SJSA1 (cell line): ENCODE measurements around the gene PYM1. TPM values are rescaled to one million over a fixed set of nuclear protein-coding genes. Genes with fewer than 3 reads are reported as not detected.
"Not testable (repeated sequence)": the region's sequence is repeated elsewhere in the genome, so short reads cannot be mapped to it uniquely, and the experiment has no call there.

ENCODE experiments used
- DNase-seq, 2 experiments: peaks; one replicate each; pipeline ENCODE4 v3.0.0-alpha.2; 2015 to 2020; ENCODE audit warnings: low spot score in 2 of 2, low read depth in 1 of 2
- H3K27ac ChIP-seq: fragments of 250-450 bp; sonication (Bioruptor Pico); 2 replicates; pipeline ENCODE4 v1.5.1; 2020; ENCODE audit warnings: mild to moderate bottlenecking, moderate library complexity
- H3K27me3 ChIP-seq: fragments of 250-450 bp; sonication (Bioruptor Pico); replicated peaks from 2 replicates; pipeline ENCODE4 v1.5.1; 2020; ENCODE audit warnings: mild to moderate bottlenecking, moderate library complexity
- H3K36me3 ChIP-seq: fragments of 250-450 bp; sonication (Bioruptor Pico); 2 replicates; pipeline ENCODE4 v1.5.1; 2020; ENCODE audit warnings: mild to moderate bottlenecking
- H3K4me1 ChIP-seq: fragments of 250-450 bp; sonication (Bioruptor Pico); replicated peaks from 2 replicates; pipeline ENCODE4 v1.6.1; 2021; ENCODE audit warnings: mild to moderate bottlenecking
- H3K4me3 ChIP-seq: fragments of 250-450 bp; sonication (Bioruptor Pico); 2 replicates; pipeline ENCODE4 v1.5.1; 2020; ENCODE audit warnings: mild to moderate bottlenecking
- H3K9me3 ChIP-seq: fragments of 250-450 bp; sonication (Bioruptor Pico); replicated peaks from 2 replicates; pipeline ENCODE4 v1.5.1; 2020; ENCODE audit warnings: mild to moderate bottlenecking
- total RNA-seq: library from RNA; depleted of rRNA; stranded (reverse); fragments of >200 nt; shearing (Covaris generic); gene quantifications from 2 replicates; pipeline ENCODE4 v1.2.3, GENCODE V29; 2014

Gene PYM1
- total RNA-seq, 1 experiment from 2014 or later, result 43.7 TPM

- no peaks in the 10 kb centered on the region for H3K27me3 ChIP-seq
- H3K9me3 ChIP-seq, result no peaks in the 10 kb centered on the region
- no peak overlapping the region for H3K27ac ChIP-seq
- DNase-seq, result peak in 1 of 2 experiments; percentile 5
- H3K36me3 ChIP-seq, result no peaks in the 10 kb centered on the region; the same call in 1 of the 2 replicates
- H3K4me3 ChIP-seq, result no peak overlapping the region
- peaks cover 34% of the 10 kb centered on the region for H3K4me1 ChIP-seq
These were observed 5.6 kb upstream of the PYM1 start for GRCh38 chr12:55933169-55933798.

DNA sequence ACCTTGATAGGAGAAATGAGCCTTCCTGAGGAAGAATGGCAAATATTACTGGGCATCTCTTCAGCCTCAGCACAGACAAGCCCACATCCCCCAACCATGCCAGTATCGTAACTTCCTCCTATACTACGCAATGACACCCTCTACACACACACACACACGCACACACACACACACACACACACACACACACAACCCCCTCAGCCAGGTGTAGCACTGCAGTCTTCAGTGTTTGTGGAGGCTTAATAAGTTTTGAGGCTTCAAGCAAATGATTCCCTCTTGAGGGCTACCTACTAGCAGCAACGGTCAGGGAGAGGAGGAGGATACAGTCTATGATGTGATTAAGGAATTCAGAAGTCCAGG, 4.8 kb upstream of the PYM1 start:
- H3K4me3 ChIP-seq, result peak overlapping the region; percentile 46
- H3K36me3 ChIP-seq, result peaks cover 2% of the 10 kb centered on the region; the same call in 1 of the 2 replicates
- H3K4me1 ChIP-seq, result peaks cover 39% of the 10 kb centered on the region
- no peaks in the 10 kb centered on the region for H3K27me3 ChIP-seq
- H3K27ac ChIP-seq, result no peak overlapping the region
- DNase-seq, result peak in 1 of 2 experiments; percentile 10
- H3K9me3 ChIP-seq, result no peaks in the 10 kb centered on the region

- Histone ChIP-seq H3K27me3 (no peaks in the 10 kb centered on the region), H3K9me3 (no peaks in the 10 kb centered on the region), H3K36me3 (peaks cover 5% of the 10 kb centered on the region; the same call in 1 of the 2 replicates), H3K4me1 (peaks cover 39% of the 10 kb centered on the region), H3K27ac (peak overlapping the region; percentile 15; the same call in 1 of the 2 replicates), H3K4me3 (peak overlapping the region; percentile 46)
- DNase-seq, result peak in 1 of 2 experiments; percentile 4
These were observed 4.3 kb upstream of the PYM1 start for GRCh38 chr12:55931780-55932550.

- peak in 1 of 2 experiments; percentile 23 for DNase-seq
- Histone ChIP-seq H3K4me1 (peaks cover 39% of the 10 kb centered on the region), H3K4me3 (peak overlapping the region; percentile 46), H3K36me3 (peaks cover 11% of the 10 kb centered on the region; the same call in 1 of the 2 replicates), H3K27ac (peak overlapping the region; percentile 15; the same call in 1 of the 2 replicates), H3K27me3 (no peaks in the 10 kb centered on the region), H3K9me3 (no peaks in the 10 kb centered on the region)
These were observed 3.7 kb upstream of the PYM1 start for GRCh38 chr12:55931317-55931779.

- DNase-seq, result peak in 1 of 2 experiments; percentile 48
- peaks cover 41% of the 10 kb centered on the region for H3K4me1 ChIP-seq
- peak within 1 kb of the TSS; percentile 15; the same call in 1 of the 2 replicates for H3K27ac ChIP-seq
These were observed 3.1 kb upstream of the PYM1 start, which contains the start of gene DGKA for GRCh38 chr12:55930771-55931316. Gene DGKA, plus strand, starts transcription at chr12:55931162. Its CDS starts 5,342 bp downstream, at chr12:55936504.

GRCh38 chr12:55929306-55929791, 1.7 kb upstream of the PYM1 start:
- DNase-seq, result no peak
- H3K4me1 ChIP-seq, result peaks cover 46% of the 10 kb centered on the region
- H3K4me3 ChIP-seq, result no peak overlapping the region
- no peaks in the 10 kb centered on the region for H3K9me3 ChIP-seq
- H3K27ac ChIP-seq, result no peak overlapping the region
- H3K27me3 ChIP-seq, result no peaks in the 10 kb centered on the region
- H3K36me3 ChIP-seq, result peaks cover 25% of the 10 kb centered on the region

More at GRCh38 chr12:55930771-55931316, 3.1 kb upstream of the PYM1 start, which contains the start of gene DGKA:
- peak within 1 kb of the TSS; percentile 46 for H3K4me3 ChIP-seq
- H3K27me3 ChIP-seq, result no peaks in the 10 kb centered on the region
- no peaks in the 10 kb centered on the region for H3K9me3 ChIP-seq
- H3K36me3 ChIP-seq, result peaks cover 13% of the 10 kb centered on the region

GRCh38 chr12:55926738-55927587, 731 bp downstream of the PYM1 start:
- no peaks in the 10 kb centered on the region for H3K9me3 ChIP-seq
- H3K27ac ChIP-seq, result peak overlapping the region; percentile 84
- H3K4me3 ChIP-seq, result peak overlapping the region; percentile 63
- H3K36me3 ChIP-seq, result peaks cover 36% of the 10 kb centered on the region
- H3K27me3 ChIP-seq, result no peaks in the 10 kb centered on the region
- H3K4me1 ChIP-seq, result peaks cover 32% of the 10 kb centered on the region
- DNase-seq, result peak; percentile 92 to 94

DNA sequence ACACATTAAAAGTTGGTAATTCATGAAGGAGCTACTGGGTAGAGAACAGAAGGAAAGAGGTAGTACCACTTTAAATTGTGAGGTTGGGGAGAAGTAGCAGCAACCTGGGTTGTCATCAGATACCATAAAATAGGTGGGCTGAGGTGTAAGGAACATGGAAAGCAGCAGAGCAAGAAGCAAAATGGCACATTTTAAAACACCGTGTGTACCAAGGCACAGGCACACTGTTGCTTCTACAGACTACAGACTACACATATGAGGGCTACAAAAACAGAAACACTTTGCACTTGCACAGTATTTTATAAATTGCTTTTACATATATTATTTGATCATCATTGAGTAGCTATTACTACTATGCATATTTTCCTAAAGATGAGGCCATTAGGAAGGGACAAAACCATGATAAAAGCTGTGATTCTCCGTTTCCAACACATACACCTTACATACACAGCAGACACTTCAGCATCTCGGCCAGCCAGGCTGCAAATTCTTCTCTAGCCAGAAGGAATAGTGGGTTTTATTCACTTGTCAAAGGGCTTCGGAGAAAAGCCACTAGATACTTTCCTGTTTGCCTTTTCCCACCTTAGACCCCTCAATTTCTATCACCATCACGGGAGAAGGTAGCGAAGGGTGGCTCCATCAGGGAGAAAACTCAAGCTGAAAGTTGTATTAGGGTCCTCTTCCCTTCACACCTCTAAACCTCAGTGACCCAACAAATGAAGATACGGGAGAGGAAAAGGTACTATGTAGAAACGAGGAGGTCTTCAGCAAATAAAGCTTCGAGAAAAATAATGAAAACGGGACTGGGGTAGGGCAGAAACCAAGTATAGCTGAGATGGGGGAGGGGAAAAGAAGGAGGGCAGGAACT, 1.6 kb downstream of the PYM1 start:
- peak overlapping the region; percentile 63 for H3K4me3 ChIP-seq
- peak overlapping the region; percentile 84 for H3K27ac ChIP-seq
- H3K36me3 ChIP-seq, result peaks cover 38% of the 10 kb centered on the region
- no peaks in the 10 kb centered on the region for H3K9me3 ChIP-seq
- H3K27me3 ChIP-seq, result no peaks in the 10 kb centered on the region
- DNase-seq, result peak in 1 of 2 experiments; percentile 77
- H3K4me1 ChIP-seq, result peaks cover 26% of the 10 kb centered on the region

DNA sequence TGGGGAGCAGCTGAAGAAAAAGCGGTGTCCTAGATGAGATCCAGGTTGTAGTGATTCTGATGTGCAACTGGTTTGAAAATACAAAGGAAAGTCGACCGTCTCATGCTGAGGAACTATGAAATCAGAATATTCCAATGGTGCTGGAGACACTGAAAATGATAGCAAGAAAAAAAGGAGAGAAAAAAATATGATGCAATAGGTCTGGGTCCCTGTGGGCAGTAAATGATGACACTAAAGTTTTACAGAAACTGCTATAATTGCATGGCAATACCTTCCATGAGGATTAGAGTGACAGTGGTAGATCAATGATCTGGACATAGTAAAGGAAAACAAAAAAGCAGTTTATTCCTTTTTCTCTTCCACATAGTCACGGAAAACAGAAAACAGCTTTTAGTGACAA, 2.3 kb downstream of the PYM1 start:
- Histone ChIP-seq H3K27ac (no peak overlapping the region), H3K36me3 (peaks cover 38% of the 10 kb centered on the region), H3K4me3 (no peak overlapping the region), H3K27me3 (no peaks in the 10 kb centered on the region), H3K9me3 (no peaks in the 10 kb centered on the region), H3K4me1 (peaks cover 19% of the 10 kb centered on the region)
- no peak for DNase-seq

DNA sequence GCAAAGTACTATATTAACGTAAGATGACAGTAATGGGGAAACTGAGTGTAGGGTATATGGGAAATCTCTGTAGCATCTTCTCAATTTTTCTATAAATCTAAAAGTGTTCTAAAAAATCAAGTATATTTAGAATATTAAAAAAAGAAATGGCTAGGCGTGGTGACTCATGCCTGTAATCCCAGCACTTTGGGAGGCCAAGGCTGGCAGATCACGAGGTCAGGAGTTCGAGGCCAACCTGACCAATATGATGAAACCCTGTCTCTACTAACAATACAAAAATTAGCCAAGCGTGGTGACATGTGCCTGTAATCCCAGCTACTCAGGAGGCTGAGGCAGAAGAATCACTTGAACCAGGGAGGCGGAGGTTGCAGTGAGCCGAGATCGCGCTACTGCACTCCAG, 4.0 kb downstream of the PYM1 start:
- not testable (repeated sequence) for H3K9me3 ChIP-seq, H3K27me3 ChIP-seq, H3K4me3 ChIP-seq, H3K27ac ChIP-seq, DNase-seq
- Histone ChIP-seq H3K4me1 (peaks cover 23% of the 10 kb centered on the region), H3K36me3 (peaks cover 38% of the 10 kb centered on the region)

DNA sequence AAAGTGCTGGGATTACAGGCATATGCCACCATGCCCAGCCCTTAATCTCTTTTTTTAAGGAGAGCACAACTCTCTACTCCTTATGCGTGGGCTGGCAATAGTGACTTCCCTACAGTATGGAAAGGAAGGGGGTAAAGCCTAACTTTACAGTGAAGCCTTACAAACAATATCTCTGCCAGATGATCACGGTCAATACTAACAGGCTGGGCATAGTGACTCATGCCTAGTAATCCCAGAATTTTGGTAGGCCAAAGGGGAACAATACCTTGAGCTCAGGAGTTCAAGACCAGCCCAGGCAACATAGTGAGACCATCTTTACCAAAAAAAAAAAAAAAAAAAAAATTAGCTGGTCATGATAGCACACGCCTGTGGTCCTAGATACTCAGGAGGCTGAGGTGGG, 5.6 kb downstream of the PYM1 start:
- H3K36me3 ChIP-seq, result peaks cover 33% of the 10 kb centered on the region
- no peak for DNase-seq
- H3K27me3 ChIP-seq, result no peaks in the 10 kb centered on the region
- H3K9me3 ChIP-seq, result no peaks in the 10 kb centered on the region
- no peak overlapping the region for H3K4me3 ChIP-seq
- H3K4me1 ChIP-seq, result peaks cover 18% of the 10 kb centered on the region
- no peak overlapping the region for H3K27ac ChIP-seq

GRCh38 chr12:55919032-55919431, 8.7 kb downstream of the PYM1 start:
- not testable (repeated sequence) for H3K27me3 ChIP-seq, H3K9me3 ChIP-seq, H3K4me3 ChIP-seq
- Histone ChIP-seq H3K4me1 (peaks cover 16% of the 10 kb centered on the region), H3K27ac (peak overlapping the region; percentile 53), H3K36me3 (peaks cover 21% of the 10 kb centered on the region)
- peak; percentile 33 to 79 for DNase-seq
